ENCODE results near the gene RBM23.

DNA sequence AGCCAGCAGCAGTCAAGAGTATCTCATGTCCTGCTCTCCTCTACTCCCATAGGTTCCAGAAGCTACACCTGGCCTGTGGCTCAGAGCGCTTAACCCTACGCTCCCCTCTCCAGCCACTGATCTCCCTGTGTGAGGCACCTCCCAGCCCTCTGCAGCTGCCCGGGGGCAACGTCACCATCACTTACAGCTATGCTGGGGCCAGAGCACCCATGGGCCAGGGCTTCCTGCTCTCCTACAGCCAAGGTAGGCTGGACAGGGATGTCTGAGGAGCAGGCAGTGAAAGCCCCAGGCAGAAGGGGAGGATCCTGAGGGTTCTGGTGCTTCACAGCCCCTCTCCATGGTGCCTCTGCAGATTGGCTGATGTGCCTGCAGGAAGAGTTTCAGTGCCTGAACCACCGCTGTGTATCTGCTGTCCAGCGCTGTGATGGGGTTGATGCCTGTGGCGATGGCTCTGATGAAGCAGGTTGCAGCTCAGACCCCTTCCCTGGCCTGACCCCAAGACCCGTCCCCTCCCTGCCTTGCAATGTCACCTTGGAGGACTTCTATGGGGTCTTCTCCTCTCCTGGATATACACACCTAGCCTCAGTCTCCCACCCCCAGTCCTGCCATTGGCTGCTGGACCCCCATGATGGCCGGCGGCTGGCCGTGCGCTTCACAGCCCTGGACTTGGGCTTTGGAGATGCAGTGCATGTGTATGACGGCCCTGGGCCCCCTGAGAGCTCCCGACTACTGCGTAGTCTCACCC lies 43.8 kb downstream of the RBM23 start:
- TF ChIP-seq, protein P1, sequence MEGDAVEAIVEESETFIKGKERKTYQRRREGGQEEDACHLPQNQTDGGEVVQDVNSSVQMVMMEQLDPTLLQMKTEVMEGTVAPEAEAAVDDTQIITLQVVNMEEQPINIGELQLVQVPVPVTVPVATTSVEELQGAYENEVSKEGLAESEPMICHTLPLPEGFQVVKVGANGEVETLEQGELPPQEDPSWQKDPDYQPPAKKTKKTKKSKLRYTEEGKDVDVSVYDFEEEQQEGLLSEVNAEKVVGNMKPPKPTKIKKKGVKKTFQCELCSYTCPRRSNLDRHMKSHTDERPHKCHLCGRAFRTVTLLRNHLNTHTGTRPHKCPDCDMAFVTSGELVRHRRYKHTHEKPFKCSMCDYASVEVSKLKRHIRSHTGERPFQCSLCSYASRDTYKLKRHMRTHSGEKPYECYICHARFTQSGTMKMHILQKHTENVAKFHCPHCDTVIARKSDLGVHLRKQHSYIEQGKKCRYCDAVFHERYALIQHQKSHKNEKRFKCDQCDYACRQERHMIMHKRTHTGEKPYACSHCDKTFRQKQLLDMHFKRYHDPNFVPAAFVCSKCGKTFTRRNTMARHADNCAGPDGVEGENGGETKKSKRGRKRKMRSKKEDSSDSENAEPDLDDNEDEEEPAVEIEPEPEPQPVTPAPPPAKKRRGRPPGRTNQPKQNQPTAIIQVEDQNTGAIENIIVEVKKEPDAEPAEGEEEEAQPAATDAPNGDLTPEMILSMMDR (conservative IDR thresholded peaks at IDR 0.05; ENCODE audit: low read depth, low read length): no peak
- TF ChIP-seq EZH2 (IDR thresholded peaks at IDR 0.05; ENCODE audit: low read length, unreplicated experiment) (no peak), EZH2phosphoT487 (IDR thresholded peaks at IDR 0.05; ENCODE audit: borderline replicate concordance, low read length) (no peak)

All from PC-3 (cell line).